Cardiac septum (tissue), 1 donor: ENCODE results near the gene SDE2. TPM values are rescaled to one million over a fixed set of nuclear protein-coding genes. Genes with fewer than 3 reads are reported as not detected.

ENCODE experiments used
- DNase-seq: peaks from one replicate; pipeline ENCODE4 v3.0.0-alpha.2; 2020; ENCODE audit warnings: low spot score
- intact Hi-C: fragments of 100-400 bp; cut with DNase I; formaldehyde crosslinking; loops from one replicate; pipeline ENCODE4 v1.14.0; 2022
- long read RNA-seq: library from polyadenylated mRNA; unstranded; transcript quantifications from one replicate; pipeline ENCODE4 v2.0.0, GENCODE V29; 2021
- total RNA-seq: library from RNA; stranded (reverse); fragmentation: NEBNext Ultra II Directional; extraction: Animal tissue kit (Norgen Biotek cat#: 25700); gene quantifications from one replicate; pipeline ENCODE4 v1.2.1, GENCODE V29; 2021
- donor health status: DM: no; HTN: no; CAD: no.

The SDE2 gene
- 14.6 TPM for total RNA-seq
- long read RNA-seq, transcript SDE2-201 (7 exons, 3,975 nt) = major isoform, 10 of 17 reads
- long read RNA-seq, partial matches to known transcripts = 5 of 17 reads
- long read RNA-seq, other reads (novel, unspliced or antisense) = 2 of 17 reads

DNA sequence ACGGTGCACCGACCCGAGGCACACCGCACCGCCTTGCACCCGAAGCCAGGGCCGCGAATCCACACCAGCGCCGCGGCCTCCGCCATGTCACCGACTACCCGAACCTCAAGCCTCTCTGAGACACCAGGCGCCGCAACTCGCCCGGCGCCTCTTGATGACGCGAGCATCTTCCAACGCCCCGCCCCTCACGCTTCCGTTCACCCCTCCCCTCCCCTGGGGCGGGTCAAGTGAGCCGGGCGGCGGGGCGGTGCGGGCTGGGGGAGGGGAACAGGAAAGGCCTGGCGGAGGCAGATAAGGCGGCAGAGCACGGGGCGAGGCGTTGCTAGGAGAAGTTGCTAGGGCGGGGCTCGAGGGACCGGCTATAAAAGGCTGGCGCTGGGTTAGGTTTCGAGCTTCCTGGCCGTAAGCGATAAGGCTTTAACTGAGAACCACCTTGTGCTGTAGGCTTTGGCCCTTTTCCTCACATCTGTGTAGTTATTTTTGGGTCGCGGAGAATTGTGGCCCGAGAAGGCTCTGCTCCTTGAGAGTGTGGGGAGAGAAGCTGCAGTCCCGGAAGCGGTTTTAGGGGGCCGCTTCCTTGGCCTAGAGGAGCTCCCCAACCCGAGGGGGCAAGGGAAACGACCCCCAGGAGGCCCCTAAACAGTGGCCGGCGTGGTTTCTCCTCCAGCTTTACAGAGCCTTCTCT is at the start of gene SDE2:
TSS of gene SDE2 (minus strand) at position 117 of the 685 bp plus-strand sequence. CDS start at position 86, 31 bp downstream.
- intact Hi-C loops = loop anchor here (1.0 to 5.0 kb wide), 2 partner anchors 64 to 347 kb away; partner anchors contain the start of gene ENAH
- DNase-seq = peak; percentile 100

DNA sequence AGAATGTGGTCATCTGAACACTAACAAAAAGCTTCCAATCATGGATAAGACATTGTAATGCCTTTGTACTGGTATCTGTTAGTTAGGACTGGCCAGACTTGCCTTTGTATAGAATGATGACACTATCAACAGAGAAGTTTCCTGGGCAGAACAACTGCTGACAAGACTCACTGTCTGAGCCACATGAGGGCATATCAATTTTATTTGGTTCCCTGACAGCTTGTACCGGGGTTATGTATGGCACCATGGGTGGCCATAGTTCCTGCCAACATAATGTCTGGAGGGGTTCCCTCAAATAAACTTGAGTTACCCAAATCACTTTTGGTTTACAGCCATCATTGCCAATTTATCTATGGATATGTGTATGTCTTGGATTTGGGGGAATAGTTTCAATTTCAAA is 49.7 kb upstream of the SDE2 start:
- DNase-seq = no peak
- intact Hi-C loops = no loop called here

DNA sequence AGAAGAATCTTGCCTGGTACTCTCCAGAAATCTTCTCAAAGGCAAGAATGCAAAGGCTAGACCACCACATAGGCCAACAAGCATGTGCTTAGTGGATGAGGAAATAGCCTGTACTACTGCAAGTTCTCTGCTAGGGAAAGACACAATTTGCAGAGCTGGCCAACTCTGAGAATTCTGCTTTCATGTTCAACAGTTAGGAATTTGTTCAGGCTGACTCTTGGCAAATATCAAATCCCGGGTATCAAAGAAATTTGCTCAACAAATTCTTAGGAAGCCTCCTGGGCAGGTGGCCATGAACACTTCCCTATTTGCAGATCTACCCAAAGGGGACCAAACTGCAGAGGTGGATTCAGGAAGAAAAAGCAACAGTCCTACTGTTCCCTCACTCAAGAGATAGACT is 48.4 kb upstream of the SDE2 start:
- DNase-seq = no peak
- intact Hi-C loops = no loop called here

- DNase-seq = no peak
- intact Hi-C loops = no loop called here
Observed at GRCh38 chr1:226046240-226046639, 47.1 kb upstream of the SDE2 start.

GRCh38 chr1:226044514-226045101 is 45.5 kb upstream of the SDE2 start:
- no peak for DNase-seq
- intact Hi-C loops = no loop called here

GRCh38 chr1:226041419-226041818 is 42.3 kb upstream of the SDE2 start:
- intact Hi-C loops = no loop called here

DNA sequence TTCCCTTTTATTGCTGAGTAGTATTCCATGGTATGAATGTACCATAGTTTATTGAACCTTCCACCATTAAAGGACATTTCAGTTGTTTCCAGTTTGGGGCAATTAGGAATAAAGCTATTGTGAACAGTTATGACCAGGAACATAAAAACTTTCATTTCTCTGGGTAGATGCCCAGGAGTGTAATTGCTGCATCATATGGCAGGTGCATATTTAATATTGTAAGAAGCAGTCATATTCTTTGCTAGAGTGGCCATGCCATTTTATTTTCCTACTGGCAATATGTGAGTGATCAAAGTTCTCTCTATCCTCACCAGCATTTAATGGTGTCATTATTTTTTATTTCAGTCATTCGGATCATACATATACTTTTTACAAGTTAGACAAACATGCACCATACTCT is 39.5 kb upstream of the SDE2 start:
- intact Hi-C loops = no loop called here
- no peak for DNase-seq

More at GRCh38 chr1:226041419-226041818, 42.3 kb upstream of the SDE2 start:
- no peak for DNase-seq

DNA sequence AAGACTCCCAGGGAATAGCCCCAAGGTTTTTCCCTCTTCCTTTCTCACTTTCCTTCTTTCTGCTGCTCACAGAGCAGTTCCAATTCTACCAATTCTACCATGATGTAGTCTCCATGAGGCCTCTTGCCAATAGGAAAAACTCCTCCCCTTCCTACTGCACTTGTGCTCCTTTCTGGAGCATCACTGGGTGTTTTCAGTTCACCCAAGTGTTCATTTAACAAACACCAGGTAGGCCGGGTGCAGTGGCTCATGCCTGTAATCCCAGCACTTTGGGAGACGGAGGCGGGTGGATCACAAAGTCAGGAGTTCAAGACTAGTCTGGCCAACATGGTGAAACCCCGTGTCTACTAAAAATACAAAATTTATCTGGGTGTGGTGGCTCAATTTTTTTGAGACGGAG is 36.8 kb upstream of the SDE2 start:
- no peak for DNase-seq
- intact Hi-C loops = no loop called here

DNA sequence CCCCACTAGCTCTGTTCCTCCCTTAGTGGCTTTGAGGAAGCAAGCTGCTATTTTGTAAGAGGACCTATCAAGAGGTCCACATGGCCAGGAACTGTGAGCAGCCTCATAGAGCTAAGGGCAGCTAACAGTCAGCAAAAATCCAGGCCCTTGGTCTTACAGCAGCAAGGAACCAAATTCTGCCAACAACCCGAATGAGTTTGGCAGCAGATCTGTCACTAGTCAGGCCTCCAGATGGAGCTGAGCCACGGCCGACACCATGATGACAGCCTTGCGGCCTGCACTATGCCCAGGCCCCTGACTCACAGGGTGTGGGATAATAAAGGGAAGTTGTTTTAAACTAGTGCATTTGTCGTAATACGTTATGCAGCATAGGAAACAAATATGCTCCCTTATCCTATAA is 35.3 kb upstream of the SDE2 start:
- intact Hi-C loops = no loop called here

GRCh38 chr1:226033991-226034390 is 34.8 kb upstream of the SDE2 start:
- intact Hi-C loops = no loop called here
- no peak for DNase-seq

More for the DNA sequence above, 35.3 kb upstream of the SDE2 start:
- DNase-seq = peak; percentile 89

DNA sequence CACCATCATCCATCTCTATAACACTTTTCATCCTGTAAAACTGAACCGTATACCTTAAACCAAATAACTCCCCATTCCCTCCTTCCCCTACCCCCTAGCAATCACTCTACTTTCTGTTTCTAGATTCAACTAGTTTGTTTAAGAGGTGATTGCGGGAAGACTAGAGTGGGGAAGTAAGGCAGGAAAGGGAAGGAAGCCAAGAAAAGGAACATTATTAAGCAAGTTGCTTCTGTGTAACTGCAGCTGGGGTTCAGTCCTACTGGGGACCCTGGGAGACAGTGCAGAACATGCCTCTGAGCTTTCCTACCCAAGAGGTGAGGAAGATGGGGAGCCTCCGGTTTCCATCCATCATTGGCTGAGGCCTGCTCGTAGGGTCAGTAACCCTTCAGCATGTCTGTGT is 34.4 kb upstream of the SDE2 start:
- intact Hi-C loops = no loop called here
- no peak for DNase-seq

GRCh38 chr1:226029568-226030225 is 30.6 kb upstream of the SDE2 start:
- intact Hi-C loops = no loop called here
- no peak for DNase-seq

DNA sequence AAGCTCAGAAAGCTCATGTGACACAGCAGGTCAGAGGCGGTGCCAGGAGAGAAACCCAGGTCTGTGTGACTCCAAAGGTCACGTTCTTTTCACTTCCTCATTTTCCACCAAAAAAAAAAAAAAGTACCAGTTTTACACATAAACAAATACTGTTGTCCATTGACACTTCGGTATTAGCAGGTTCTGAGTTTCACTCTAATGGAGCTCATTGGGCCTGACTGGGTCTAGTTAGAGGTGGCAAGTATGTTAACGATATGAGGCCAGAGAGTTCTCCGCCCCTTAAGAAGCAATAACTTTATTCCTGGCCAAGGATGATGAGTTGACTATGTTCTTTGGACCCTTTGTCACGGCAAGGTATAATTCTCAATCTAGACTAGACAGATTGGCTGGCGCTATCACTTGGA is 30.0 kb upstream of the SDE2 start:
- no peak for DNase-seq
- intact Hi-C loops = no loop called here

DNA sequence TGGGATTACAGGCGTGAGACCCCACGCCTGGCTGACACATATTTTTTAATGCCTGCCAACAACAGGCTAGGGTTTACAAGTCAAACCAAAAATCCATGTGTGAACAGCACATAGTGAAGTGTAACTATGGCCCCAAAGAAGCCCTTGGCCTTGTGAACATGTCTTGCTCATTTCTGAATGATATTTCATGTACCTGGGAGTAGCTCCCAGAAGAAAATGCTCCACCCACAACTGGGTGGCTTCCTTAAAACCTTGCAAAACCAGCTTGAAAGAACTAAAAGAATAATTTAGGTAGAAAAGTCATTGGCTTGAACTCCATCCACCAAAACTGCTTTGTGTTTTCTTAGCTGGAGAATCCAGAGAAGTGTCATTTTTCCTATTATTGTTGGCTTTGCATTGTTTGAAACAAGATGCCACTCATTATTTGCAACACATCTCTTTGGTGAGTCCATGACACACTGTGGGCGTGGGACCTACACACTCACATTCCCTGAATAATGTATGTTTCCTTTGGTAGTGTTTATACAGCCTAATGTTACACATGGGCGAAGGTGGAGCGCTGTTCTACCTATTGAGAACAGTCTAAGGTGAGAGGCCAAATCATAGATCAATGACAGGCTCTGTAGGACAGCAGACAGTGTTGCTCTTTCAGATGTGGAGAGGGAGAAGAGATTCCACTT is 28.5 kb upstream of the SDE2 start:
- intact Hi-C loops = no loop called here
- no peak for DNase-seq

DNA sequence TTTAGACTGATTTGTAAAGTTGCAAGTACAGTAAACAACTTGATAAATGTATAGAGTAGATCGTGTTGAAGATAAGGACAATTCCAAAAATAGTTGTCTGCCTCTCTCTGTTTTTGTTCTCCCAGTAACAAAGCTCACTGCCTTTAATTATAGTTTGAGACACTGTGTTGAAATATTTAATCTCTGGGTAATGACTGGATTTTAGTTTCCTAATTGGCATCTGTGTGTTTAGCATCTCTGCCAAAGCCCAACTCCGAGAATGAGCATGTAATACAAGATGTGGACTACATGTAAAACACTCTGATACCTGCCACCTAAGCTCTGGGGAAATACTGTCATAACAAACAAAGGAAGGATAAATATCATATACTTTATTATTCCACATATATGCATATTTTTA is 27.7 kb upstream of the SDE2 start:
- intact Hi-C loops = no loop called here
- DNase-seq = no peak

- DNase-seq = no peak
- intact Hi-C loops = no loop called here
Observed at GRCh38 chr1:226023735-226024134, 24.6 kb upstream of the SDE2 start.

DNA sequence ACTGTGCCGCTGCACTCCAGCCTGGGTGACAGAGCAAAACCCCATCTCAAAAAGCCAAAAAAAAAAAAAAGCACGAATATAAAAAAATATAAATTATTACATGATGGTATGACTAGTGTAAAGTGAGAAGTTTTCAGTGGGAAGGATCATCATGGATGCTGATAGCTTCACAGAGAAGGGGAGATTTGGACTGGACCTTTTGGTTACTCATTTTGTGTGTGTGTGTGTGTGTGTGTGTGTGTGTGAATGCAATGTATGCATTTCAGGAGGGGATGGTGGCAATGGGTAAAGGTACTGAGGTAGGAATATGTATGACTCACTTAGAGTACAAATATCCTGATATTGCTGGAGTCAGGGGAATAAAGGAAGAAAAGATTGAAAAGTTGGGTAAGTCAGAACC is 22.7 kb upstream of the SDE2 start:
- intact Hi-C loops = no loop called here

GRCh38 chr1:226021401-226021800 is 22.3 kb upstream of the SDE2 start:
- DNase-seq = no peak
- intact Hi-C loops = no loop called here

More for the DNA sequence above, 22.7 kb upstream of the SDE2 start:
- DNase-seq = no peak

DNA sequence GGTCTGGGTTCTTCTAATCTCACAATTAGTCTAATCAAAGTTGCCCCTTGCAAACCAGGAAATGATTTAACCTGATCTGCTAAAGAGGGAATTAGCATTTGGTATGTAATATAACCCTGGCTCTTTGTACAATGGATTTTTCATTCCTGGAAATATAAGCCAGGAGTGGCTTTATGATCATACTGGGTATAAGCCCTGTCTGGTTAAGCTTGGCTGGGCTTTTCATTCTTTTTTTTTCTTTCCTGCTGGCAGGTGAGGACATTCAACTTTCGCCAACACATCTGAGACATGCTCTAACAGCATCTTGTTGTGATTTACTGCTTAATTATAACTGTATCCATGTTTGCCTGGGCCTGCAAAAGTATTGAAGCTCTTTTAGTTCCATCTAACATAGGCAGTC is 20.4 kb upstream of the SDE2 start:
- intact Hi-C loops = no loop called here
- DNase-seq = no peak

GRCh38 chr1:226017070-226017469 is 17.9 kb upstream of the SDE2 start:
- DNase-seq = no peak
- intact Hi-C loops = no loop called here
